Measurements from ENCODE around the gene HMGB2. TPM values are rescaled to one million over a fixed set of nuclear protein-coding genes. Genes with fewer than 3 reads are reported as not detected.

Gene HMGB2
- total RNA-seq, 2 experiments from 2014 or later = 776 to 794 TPM

- Mint-ChIP-seq H3K9me3 (peaks cover 8% of the 10 kb centered on the region), H3K27me3 (no peaks in the 10 kb centered on the region), H3K27ac (no peak overlapping the region), H3K36me3 (ENCODE audit: low read depth) (no peaks in the 10 kb centered on the region), H3K4me3 (no peak overlapping the region), H3K4me1 (no peaks in the 10 kb centered on the region)
- CTCF ChIA-PET = interaction anchor here (1.3 to 1.9 kb wide), 5 partner anchors 11 to 139 kb away, joined by 3 to 5 read pairs (median 3); no protein-coding TSS in a partner anchor
- POLR2A ChIA-PET = no interaction called here
- DNase-seq = no peak
Observed at GRCh38 chr4:173281406-173282255, 52.5 kb downstream of the HMGB2 start.

Other genes starting within 250 kb of the HMGB2 start
- 10 to 100 TPM; 16.0 to 19.1 TPM for gene GALNT7, start 165.5 kb downstream of the HMGB2 start, total RNA-seq
- gene SAP30, start 36.6 kb upstream of the HMGB2 start, total RNA-seq = 10 to 100 TPM; 27.5 to 29.7 TPM
- gene SCRG1, start 64.8 kb upstream of the HMGB2 start, total RNA-seq = not detected
- gene HAND2, start 195.9 kb upstream of the HMGB2 start, total RNA-seq = not detected

Measured in activated CD4-positive, alpha-beta memory T cell treated with anti-CD3 and anti-CD28 coated beads, Interleukin-2, amount 10 ng/mL, durations not matched to agents 7 days and 5 days (primary cell).